ENCODE results near the gene NR0B1.

NR0B1 gene

GRCh38 chrX:30309139-30309571 is at the start of gene NR0B1:
Gene NR0B1, minus strand, starts transcription at chrX:30309390. Its CDS starts 27 bp downstream, at chrX:30309363.
- no peak for DNase-seq (ENCODE audit: low spot score)

GRCh38 chrX:30349946-30350345 is 40.8 kb upstream of the NR0B1 start:
- DNase-seq (ENCODE audit: low spot score), result no peak

GRCh38 chrX:30343206-30343605 is 34.0 kb upstream of the NR0B1 start:
- DNase-seq (ENCODE audit: low spot score), result no peak

GRCh38 chrX:30340753-30341152 is 31.6 kb upstream of the NR0B1 start:
- no peak for DNase-seq (ENCODE audit: low spot score)

GRCh38 chrX:30327762-30328161 is 18.6 kb upstream of the NR0B1 start:
- DNase-seq (ENCODE audit: low spot score), result no peak

- no peak for DNase-seq (ENCODE audit: low spot score)
These were observed 8.1 kb upstream of the NR0B1 start for GRCh38 chrX:30317308-30317707.

GRCh38 chrX:30313322-30313721 is 4.1 kb upstream of the NR0B1 start:
- no peak for DNase-seq (ENCODE audit: low spot score)

- DNase-seq (ENCODE audit: low spot score), result no peak
These were observed 3.7 kb upstream of the NR0B1 start for GRCh38 chrX:30312858-30313257.

GRCh38 chrX:30310429-30311206 is 1.4 kb upstream of the NR0B1 start:
- no peak for DNase-seq (ENCODE audit: low spot score)

GRCh38 chrX:30308263-30309138 is 689 bp downstream of the NR0B1 start:
- no peak for DNase-seq (ENCODE audit: low spot score)

- DNase-seq (ENCODE audit: low spot score), result no peak
These were observed 1.7 kb downstream of the NR0B1 start for GRCh38 chrX:30307466-30307865.

- DNase-seq (ENCODE audit: low spot score), result no peak
These were observed 4.3 kb downstream of the NR0B1 start for GRCh38 chrX:30304866-30305265.

- no peak for DNase-seq (ENCODE audit: low spot score)
These were observed 6.2 kb downstream of the NR0B1 start for GRCh38 chrX:30302956-30303355.

GRCh38 chrX:30301963-30302362 is 7.2 kb downstream of the NR0B1 start:
- no peak for DNase-seq (ENCODE audit: low spot score)

GRCh38 chrX:30301208-30301607 is 8.0 kb downstream of the NR0B1 start:
- no peak for DNase-seq (ENCODE audit: low spot score)

- no peak for DNase-seq (ENCODE audit: low spot score)
These were observed 12.6 kb downstream of the NR0B1 start for GRCh38 chrX:30296408-30297254.

GRCh38 chrX:30283456-30284200 is 25.6 kb downstream of the NR0B1 start:
- no peak for DNase-seq (ENCODE audit: low spot score)

GRCh38 chrX:30282527-30282926 is 26.7 kb downstream of the NR0B1 start:
- DNase-seq (ENCODE audit: low spot score), result no peak

- no peak for DNase-seq (ENCODE audit: low spot score)
These were observed 28.8 kb downstream of the NR0B1 start for GRCh38 chrX:30280428-30280827.

- no peak for DNase-seq (ENCODE audit: low spot score)
These were observed 30.8 kb downstream of the NR0B1 start for GRCh38 chrX:30278365-30278764.

GRCh38 chrX:30275498-30275897 is 33.7 kb downstream of the NR0B1 start:
- no peak for DNase-seq (ENCODE audit: low spot score)
